Measurements from ENCODE around the gene CTIF.

- TF ChIP-seq CTCF (conservative IDR thresholded peaks at IDR 0.05; ENCODE audit: low read depth, low read length) (no peak), EZH2phosphoT487 (IDR thresholded peaks at IDR 0.05; ENCODE audit: borderline replicate concordance, low read length) (no peak)
Measured at GRCh38 chr18:48620071-48620470, 81.2 kb downstream of the CTIF start.
